HG03159 (cell line): Measurements from ENCODE around the gene TOPBP1.
"Not testable (repeated sequence)": the region's sequence is repeated elsewhere in the genome, so short reads cannot be mapped to it uniquely, and the experiment has no call there.

Experiments used
- ATAC-seq: cut with Tn5 transposase; IDR thresholded peaks from one replicate; pipeline ENCODE4 v1.9.1; 2021; ENCODE audit warnings: mild to moderate bottlenecking, moderate library complexity; ENCODE audit not compliant: unreplicated experiment

Gene TOPBP1

GRCh38 chr3:133573054-133573628, 88.6 kb downstream of the TOPBP1 start:
- peak; percentile 72 for ATAC-seq

DNA sequence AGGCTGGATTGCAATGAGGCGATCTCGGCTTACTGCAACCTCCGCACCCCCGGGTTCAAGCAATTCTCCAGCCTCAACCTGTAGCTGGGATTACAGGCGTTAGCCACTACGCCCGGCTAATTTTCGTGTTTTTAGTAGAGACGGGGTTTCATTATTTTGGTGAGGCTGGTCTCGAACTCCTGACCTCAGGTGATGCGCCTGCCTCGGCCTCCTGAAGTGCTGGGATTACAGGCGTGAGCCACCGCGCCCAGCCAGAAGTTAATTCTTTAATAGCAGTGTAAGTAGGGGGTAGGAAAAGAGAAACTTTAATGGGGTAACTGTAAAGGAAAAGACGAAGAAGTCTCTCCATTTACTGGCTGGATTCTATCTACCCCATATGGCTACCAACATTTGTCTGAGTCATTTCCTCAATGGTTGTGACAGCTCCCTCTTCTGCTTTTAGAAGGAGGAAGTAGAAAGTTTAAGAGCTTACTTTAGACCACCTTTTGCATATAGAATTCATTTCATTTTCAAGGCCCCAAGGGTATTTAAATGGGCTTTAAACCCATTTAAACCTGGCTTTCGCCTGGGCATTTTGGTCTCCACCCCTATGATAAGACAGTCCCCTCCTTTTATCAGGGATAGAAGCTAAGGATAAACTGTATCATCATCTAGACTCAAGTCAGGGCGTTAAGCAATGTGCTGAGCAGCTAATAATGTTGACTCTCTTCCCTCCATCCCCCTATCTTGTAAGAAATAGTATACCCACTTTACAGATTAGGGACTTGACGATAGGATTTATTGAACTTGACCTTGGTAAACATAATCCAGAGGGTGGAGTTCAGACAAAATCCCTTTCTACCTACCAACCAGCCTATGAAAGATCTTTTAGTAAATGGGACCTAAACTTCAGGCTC, 89.3 kb downstream of the TOPBP1 start:
- ATAC-seq, result peak; percentile 29

DNA sequence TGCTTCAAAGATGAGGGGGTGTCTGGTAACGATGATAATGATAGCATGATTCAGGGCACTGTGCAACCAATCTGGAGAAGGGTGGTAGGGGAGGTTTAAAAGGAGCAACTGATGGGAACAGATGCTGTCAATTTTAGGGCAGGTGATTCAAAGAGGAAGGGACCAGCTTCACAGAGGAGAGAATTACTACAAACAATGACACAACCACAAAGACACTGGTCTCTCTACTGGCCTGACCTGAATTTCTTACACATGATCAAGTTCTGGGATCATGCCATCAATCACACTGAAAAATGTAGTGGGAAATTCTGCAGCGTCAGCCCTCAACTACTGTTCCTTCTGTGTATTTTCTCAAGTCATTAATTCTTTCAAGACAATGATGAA, 90.8 kb downstream of the TOPBP1 start:
- no peak for ATAC-seq

DNA sequence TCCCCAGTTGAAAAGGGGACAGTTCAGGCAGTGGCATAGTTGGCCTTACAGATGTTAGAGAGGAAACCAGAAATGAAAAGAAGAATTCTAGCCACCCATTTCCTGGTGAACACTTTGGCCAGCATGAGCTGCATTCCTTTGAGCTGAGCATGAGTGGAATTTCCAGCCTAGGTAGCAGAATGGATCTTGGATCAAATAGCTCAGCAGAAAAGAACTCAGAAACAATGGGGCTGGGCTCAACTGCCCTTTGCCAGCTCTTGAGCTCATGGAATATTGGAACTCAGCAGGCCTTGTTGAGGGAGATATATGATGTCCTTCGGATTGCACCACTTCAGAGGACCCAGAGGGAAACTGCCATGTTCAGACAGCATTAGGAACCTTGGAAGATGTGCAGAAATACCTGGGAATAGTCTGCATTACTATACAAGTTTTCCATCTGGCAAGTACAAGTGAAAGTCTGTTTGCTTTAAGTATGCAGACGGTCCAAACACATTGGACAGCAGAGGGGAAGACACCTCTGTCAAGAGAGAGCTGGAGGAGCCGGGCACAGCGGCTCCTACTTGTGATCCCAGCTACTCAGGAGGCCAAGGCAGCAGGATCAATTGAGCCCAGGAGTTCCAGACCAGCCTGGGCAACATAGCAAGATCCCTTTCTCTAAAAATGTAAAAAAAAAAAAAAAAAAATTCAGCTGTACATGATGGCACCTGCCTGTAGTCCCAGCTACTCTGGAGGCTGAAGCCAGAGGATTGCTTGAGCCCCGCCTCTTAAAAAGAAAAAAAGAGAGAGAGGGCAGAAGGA, 91.4 kb downstream of the TOPBP1 start:
- no peak for ATAC-seq

DNA sequence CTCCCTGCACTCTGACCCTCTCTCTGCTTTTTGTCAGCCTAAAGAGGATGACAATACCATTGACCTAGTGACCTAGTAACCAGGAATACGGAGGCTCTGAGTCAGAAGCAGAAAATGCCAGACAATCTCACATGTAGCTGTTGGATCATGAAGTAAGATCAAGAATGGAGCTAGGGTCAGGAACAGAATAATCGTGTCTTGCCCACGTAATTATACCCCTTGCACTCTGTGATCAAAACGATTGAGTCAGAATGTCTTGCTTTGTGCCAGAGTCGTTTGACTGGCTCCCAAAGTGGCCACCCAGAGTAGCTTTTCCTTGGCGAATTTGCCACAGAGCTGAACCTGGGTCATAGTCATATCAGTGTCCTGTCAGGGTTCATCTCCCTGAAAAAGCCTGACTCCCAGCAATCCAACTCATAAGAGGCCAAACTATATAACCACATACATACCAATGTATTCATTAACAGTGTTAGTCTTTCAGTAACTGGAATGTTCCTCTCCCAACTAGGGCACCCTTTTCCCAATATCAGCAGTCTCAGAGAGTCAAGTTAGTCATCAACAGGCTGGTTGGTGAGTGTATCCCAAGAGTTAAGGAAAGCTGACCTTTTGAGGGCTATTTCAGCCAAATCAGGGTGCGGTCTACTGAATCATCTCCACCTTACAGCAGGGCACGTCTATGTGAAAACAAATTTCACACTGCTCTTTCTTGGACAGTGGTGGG, 93.3 kb downstream of the TOPBP1 start:
- ATAC-seq, result no peak

- no peak for ATAC-seq
Observed at GRCh38 chr3:133563816-133564215, 97.9 kb downstream of the TOPBP1 start.

- no peak for ATAC-seq
Observed at GRCh38 chr3:133563186-133563591, 98.6 kb downstream of the TOPBP1 start.

DNA sequence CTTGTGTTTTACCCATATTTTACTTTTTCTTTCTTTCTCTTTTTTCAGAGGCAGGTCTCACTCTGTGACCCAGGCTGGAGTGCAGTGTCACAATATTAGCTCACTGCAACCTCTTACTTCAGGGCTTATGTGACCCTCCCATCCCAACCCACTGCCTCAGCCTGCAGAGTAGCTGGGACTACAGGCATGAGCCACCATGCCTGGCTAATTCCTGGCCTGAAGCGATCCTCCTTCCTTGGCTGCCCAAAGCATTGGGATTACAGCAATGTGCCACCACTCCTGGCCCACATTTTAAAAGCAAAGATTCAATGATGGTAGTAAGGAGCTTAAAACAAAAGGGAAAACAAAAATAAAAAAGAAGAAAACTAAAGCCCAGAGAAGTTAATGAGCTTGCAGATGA, 99.4 kb downstream of the TOPBP1 start:
- no peak for ATAC-seq

DNA sequence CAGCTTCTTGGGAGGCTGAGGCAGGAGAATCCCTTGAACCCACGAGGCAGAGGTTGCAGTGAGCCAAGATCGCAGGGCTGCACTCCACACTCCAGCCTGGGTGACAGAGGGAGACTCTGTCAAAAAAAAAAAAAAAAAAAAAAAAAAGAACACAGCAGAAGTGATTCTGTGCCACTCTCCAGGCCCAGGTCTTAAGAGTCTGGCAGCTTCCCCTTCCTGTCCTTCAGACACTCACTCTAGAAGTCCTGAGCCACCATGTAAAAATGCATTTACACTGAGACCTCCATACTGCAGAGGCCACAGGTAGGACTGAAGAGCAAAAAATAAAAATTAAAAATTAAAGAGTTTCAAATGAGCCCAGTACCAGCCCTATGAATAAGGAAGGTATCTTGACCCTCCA, 100.1 kb downstream of the TOPBP1 start:
- no peak for ATAC-seq

GRCh38 chr3:133551589-133551988, 110.2 kb downstream of the TOPBP1 start:
- ATAC-seq, result not testable (repeated sequence)
